Ovary (tissue), 9 donors: Measurements from ENCODE around the gene BTN3A1. TPM values are rescaled to one million over a fixed set of nuclear protein-coding genes. Genes with fewer than 3 reads are reported as not detected.

Experiments used
- DNase-seq, 5 donors: peaks; one replicate each; pipeline ENCODE4 v3.0.0-alpha.2; 2019 to 2020
- H3K27ac ChIP-seq, 2 donors: fragments of 200-600 bp; one replicate each; pipeline versions ENCODE4 v1.5.1 to v1.8.0; 2019 to 2022
- H3K27me3 ChIP-seq: fragments of 200-600 bp; one replicate; pipeline ENCODE4 v1.8.0; 2022
- H3K36me3 ChIP-seq: fragments of 200-600 bp; sonication (generic); one replicate; pipeline ENCODE4 v1.5.1; 2019
- H3K4me1 ChIP-seq: one replicate; pipeline ENCODE4 v1.8.1; 2013; ENCODE audit warnings: mild to moderate bottlenecking, moderate library complexity; ENCODE audit not compliant: insufficient read depth
- H3K4me3 ChIP-seq: fragments of 200-600 bp; sonication (generic); one replicate; pipeline ENCODE4 v1.5.1; 2017
- H3K9me3 ChIP-seq, 2 donors: fragments of 200-600 bp in 1 of 2; sonication (generic) in 1 of 2; one replicate each; pipeline versions ENCODE4 v1.5.1 to v1.8.1; 2013 to 2019; ENCODE audit warnings: mild to moderate bottlenecking in 1 of 2, moderate library complexity in 1 of 2
- CTCF ChIP-seq, 3 donors: fragments of 450-650 bp in 2 of 3; fragments of 200-600 bp in 1 of 3; IDR thresholded peaks; one replicate each; pipeline versions ENCODE4 v1.5.1 to v1.8.0; 2016 to 2022; ENCODE audit warnings: antibody characterized with exemption in 3 of 3, mild to moderate bottlenecking in 1 of 3
- EP300 ChIP-seq: sonication (generic); formaldehyde crosslinking; IDR thresholded peaks from one replicate; pipeline ENCODE4 v1.6.1; 2017; ENCODE audit warnings: antibody characterized with exemption
- POLR2A ChIP-seq: fragments of 450-650 bp; IDR thresholded peaks from one replicate; pipeline ENCODE4 v1.6.1; 2017; ENCODE audit warnings: antibody characterized with exemption, mild to moderate bottlenecking, moderate library complexity
- WGBS, 3 donors: extraction: QIAGEN DNeasy Blood & Tissue Kit in 1 of 3; methylation state at CpG; one replicate each; pipeline versions ENCODE4 v1.1.5 to v1.1.7; 2013 to 2017; 5-methylcytosine and 5-hydroxymethylcytosine counted together
- intact Hi-C, 4 donors: fragments of 100-400 bp; cut with DNase I; formaldehyde crosslinking; loops; one replicate each; pipeline versions ENCODE4 v1.11.0 to v1.15.1; 2022 to 2023
- polyA plus RNA-seq, 2 donors: library from polyadenylated mRNA; stranded (reverse); fragments of 200-250 nt in 1 of 2; fragments of 350-450 nt in 1 of 2; fragmentation: Illumina TruSeq in 1 of 2; extraction: RNeasy Lipid Tissue Mini Kit (QIAGEN cat#74804) in 1 of 2; gene quantifications; one replicate each; pipeline ENCODE4 v1.2.3, GENCODE V29; 2013 to 2014
- total RNA-seq, 7 donors: library from RNA; depleted of rRNA in 2 of 7; stranded (reverse); fragments of >200 nt in 2 of 7; fragmentation: NEBNext Ultra II Directional in 3 of 7; extraction: Animal tissue kit (Norgen Biotek cat#: 25700) in 3 of 7; gene quantifications; one replicate each; pipeline versions ENCODE4 v1.1.0 to v1.2.4, GENCODE V29; 2016 to 2023
- donor health status: DM: no; HTN: no; CAD: no; lungs with moderate emphysema.
- donor health status: DM: no; HTN: no; CAD: no.
- donor health status: Bipolar disorder and iron deficiency.
- donor health status: DM: yes; HTN: yes; CAD: no.
- donor health status: DM: no; HTN: no; CAD: no.
- donor health status: DM: yes; HTN: yes; CAD: no.

Gene BTN3A1
- total and polyA plus RNA-seq, 9 donors: 11.0 to 64.5 (median 18.4) TPM

DNA sequence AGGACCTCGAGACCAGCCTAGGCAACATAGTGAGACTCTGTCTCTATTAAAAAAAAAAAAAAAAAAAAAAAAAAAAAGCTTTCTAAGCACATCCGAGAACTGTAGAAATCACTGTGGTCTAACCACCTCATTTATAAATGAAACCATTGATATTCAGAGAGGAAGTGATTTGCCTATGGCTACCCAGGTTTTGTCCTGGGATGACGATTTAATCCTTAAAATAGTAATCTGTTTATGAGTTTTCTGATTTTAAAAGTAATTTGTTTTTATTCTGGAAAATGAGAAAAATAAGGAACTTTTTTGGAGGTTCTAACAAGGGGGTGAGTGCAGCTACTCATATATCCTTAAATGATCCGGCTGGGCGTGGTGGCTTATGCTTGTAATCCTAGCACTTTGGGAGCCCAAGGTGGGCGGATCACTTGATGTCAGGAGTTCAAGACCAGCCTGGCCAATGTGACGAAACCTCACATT lies 43.5 kb upstream of the BTN3A1 start:
- Histone ChIP-seq H3K27me3 (no peaks in the 10 kb centered on the region), H3K4me1 (no peaks in the 10 kb centered on the region), H3K36me3 (no peaks in the 10 kb centered on the region)

GRCh38 chr6:26359765-26360164 lies 42.3 kb upstream of the BTN3A1 start:
- Histone ChIP-seq H3K4me3 (no peak overlapping the region), H3K9me3 (no peaks in the 10 kb centered on the region), H3K4me1 (peaks cover 6% of the 10 kb centered on the region), H3K27ac (no peak overlapping the region), H3K36me3 (no peaks in the 10 kb centered on the region), H3K27me3 (no peaks in the 10 kb centered on the region)
- TF ChIP-seq CTCF (IDR thresholded peaks at IDR 0.05): no peak
- no peak for TF ChIP-seq POLR2A
- TF ChIP-seq EP300: no peak
- no peak for DNase-seq
- WGBS, 3 donors: 84 to 88% (median 85%) methylated on average over 5 of the region's 5 CpGs
- intact Hi-C loops: no loop called here

More for the DNA sequence above, 43.5 kb upstream of the BTN3A1 start:
- DNase-seq: no peak
- H3K4me3 ChIP-seq: no peak overlapping the region
- WGBS, 3 donors: 87 to 90% (median 87%) methylated on average over 7 of the region's 7 CpGs
- H3K9me3 ChIP-seq: no peaks in the 10 kb centered on the region
- intact Hi-C loops: no loop called here
- no peak overlapping the region for H3K27ac ChIP-seq
- TF ChIP-seq POLR2A (no peak), EP300 (no peak), CTCF (IDR thresholded peaks at IDR 0.05) (no peak)

DNA sequence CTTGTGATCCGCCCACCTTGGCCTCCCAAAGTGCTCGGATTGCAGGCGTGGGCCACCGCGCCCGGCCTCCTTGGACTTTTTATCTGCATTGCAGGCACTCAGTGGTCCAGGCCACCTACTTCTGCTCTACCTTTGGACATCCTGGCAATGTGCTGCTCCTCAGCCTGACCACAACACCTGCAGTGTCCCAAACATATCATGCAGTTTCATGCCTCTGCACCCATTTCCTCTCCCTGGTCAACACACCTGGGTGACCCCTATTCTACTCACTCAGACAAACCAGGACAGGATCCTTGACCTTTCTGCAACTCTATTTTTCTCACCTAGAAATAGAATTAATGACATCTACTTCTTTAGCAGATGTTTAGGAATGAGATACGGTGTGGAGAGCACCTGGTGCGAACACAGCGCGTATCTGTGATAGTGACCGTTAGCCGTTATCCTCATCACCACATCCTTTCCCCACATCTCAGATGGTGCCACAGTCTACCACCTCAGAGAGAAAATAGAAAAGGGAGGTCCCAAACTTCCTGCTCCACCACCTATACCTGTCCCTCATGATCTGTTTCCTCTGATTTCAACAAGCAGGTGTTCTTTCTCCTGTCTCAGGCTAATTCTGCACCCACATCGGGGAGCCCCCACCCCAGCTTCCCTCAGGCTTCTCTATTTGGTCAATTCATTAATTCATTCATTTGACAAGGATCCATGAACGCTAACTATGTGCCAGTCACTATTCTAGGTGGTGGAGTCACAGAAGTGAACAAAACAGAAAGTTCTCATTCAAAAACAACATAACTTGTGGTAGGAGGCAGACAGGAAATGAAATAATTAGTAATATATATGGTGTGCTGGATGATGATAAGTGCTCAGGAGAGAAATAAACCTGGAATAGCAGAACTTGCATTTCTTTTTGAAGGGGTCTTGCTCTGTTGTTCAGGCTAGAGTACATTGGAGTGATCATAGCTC lies 41.3 kb upstream of the BTN3A1 start:
- intact Hi-C loops: no loop called here
- Histone ChIP-seq H3K27ac (no peak overlapping the region), H3K27me3 (no peaks in the 10 kb centered on the region), H3K9me3 (no peaks in the 10 kb centered on the region), H3K4me1 (peaks cover 6% of the 10 kb centered on the region), H3K4me3 (no peak overlapping the region), H3K36me3 (no peaks in the 10 kb centered on the region)
- WGBS, 3 donors: 93 to 95% (median 94%) methylated on average over 14 of the region's 14 CpGs
- no peak for DNase-seq
- TF ChIP-seq EP300 (no peak), POLR2A (no peak), CTCF (IDR thresholded peaks at IDR 0.05) (no peak)

DNA sequence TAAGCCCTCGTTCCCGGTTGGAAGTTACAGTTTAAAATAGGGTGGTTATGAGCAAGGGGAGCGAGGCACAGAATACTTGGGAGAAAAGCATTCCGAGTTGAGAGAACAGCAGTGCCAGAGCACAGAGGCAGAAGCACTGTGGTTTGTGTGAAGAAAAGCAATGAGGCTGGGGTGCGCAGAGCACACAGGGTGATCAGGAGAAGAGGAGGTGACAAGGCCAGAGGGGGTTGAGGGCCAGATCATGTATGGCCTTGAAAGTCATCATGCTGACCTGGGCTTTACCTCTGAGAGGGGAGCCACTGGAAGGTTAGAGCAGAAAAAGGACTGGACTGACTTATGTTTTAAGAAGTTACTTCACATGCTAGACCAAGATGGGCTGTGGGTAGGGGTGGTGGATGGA lies 40.5 kb upstream of the BTN3A1 start:
- H3K36me3 ChIP-seq: no peaks in the 10 kb centered on the region
- H3K9me3 ChIP-seq: no peaks in the 10 kb centered on the region
- no peak for TF ChIP-seq CTCF (IDR thresholded peaks at IDR 0.05)
- TF ChIP-seq POLR2A: no peak
- TF ChIP-seq EP300: no peak
- intact Hi-C loops: no loop called here
- H3K27ac ChIP-seq: no peak overlapping the region
- no peak overlapping the region for H3K4me3 ChIP-seq
- no peak for DNase-seq
- WGBS, 3 donors: 78 to 87% (median 80%) methylated on average over 5 of the region's 5 CpGs
- H3K4me1 ChIP-seq: peaks cover 6% of the 10 kb centered on the region
- H3K27me3 ChIP-seq: no peaks in the 10 kb centered on the region
